EH (cell line): ENCODE measurements around the gene C4BPB.

ENCODE experiments used
- DNase-seq: peaks from one replicate; pipeline ENCODE4 v3.0.0-alpha.2; 2015; ENCODE audit warnings: low read depth

Gene C4BPB

DNA sequence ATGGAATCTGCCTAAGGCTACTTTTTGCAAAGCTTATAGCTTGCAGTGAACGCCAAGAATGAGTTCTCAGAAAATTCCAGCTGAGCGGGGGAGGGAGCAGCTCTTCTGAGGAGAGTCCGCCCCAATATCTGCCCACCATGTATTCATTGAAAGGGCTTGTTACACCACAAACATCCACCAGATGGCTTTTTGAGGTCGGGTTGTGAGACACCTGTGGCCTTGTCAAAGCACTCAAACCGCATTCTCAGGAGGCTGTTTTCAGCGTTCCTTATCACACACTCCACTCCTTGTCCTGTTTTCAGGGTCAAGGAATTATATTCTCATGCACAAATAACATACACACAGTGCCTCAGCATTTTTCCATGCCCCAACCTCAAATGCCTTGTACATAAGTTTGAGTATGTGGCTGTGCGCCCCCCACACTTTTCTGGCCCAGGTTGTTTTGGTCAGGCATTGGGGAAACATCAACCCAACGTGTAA lies 3.9 kb upstream of the C4BPB start:
- peak; percentile 60 for DNase-seq

DNA sequence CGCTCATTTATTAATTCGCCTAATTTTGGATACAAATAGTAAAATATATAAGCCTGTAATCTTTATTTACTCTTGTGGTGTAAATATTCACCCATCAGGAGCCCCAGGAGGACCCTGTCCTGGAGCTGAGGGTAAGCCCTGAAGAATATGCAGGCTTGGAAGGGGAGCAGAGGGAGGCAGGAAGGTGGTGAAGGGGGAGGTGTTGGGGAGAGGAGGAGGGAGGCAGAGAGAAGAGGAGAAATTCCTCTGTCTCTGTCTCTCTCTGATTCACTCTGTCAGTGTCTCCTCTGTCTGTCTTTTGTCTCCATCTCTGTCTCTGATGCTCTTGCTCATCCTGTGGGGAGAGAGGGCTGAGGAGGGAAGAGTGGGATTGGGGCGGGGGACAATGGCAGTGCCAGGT lies 2.8 kb upstream of the C4BPB start:
- no peak for DNase-seq

- DNase-seq = peak; percentile 29
Measured at GRCh38 chr1:207088161-207088560, 499 bp upstream of the C4BPB start.

- DNase-seq = no peak
Measured at GRCh38 chr1:207089627-207090355, 1.1 kb downstream of the C4BPB start.

DNA sequence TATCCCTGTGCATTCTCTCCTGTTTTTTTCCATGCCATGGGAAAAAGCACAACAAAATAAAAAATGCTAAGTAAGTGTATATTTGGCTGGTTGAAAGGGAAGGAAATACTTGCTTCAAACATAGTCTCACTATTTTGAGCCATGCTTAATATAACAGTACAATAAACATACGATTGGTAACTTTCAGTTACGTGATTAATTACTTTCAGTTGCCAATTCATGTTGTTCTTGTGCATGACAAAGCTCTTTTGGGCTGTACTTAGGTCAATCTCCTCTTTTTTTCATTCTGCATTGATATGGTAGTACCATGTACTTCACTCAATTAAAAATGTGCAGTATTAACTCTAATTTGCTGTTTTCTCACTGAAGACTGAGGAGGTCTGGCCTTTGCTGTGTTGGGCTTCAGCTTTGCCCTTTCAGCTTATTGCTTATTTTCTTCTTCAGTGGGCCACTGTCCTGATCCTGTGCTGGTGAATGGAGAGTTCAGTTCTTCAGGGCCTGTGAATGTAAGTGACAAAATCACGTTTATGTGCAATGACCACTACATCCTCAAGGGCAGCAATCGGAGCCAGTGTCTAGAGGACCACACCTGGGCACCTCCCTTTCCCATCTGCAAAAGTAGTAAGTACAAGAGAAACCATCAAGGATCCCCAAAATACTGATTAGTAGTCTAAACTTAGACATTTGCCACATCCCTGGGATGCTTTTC lies 2.7 kb downstream of the C4BPB start:
- DNase-seq = no peak

DNA sequence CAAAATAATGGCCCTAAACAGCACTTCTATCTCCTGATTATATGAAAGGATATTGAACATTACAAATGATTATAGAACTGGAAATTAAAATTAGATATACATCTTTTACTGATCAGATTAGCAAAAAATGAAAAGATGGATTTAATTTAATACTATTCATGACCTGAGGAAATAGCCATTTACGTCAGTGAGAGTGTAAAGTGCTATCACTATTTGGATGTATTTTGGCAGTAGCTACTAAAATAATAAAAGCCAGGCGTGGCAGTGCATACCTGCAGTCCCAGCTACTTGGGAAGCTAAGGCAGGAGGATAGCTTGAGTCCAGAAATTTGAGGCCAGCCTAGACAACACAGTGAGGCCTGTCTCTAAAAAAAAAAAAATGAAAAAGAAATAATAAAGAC lies 5.3 kb downstream of the C4BPB start:
- DNase-seq = no peak

- DNase-seq = no peak
Measured at GRCh38 chr1:207097871-207098324, 9.2 kb downstream of the C4BPB start.

DNA sequence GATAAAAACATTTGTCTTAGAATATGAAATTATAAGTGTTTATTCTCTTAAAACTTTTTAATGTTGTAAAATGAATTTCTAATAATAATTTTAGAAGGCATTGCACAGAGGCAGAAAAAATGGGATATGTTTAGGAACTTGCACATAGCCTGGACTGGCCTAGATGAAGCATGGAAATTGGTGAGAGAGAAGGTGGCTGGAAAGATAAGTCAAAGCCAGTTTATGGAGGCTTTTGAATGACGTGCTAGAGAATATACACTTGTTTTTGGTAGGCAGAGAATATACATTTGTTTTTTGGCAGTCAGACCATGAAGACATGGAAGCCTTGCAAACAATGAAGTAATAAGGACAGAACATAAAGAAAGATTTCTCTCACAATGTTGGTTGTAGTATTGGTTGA lies 13.1 kb downstream of the C4BPB start:
- no peak for DNase-seq

DNA sequence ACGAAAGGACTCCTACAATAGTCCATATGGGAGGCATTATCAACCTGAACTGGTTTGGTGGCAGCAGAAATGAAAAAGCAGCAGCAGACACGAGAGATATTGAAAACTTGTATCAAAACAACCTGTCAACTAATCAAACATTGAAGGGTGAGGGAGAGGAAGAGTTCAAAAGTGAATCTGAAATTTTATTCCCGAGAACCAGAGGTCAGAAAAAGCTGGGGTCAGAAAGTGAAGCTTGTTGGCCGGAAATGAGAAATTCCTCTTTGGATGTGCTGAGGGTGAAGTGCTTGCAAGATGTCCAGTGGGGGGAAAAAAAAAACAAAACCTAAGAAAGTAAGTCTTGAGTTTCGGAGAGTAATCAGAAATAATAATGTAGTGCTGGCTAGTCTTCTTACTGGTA lies 13.5 kb downstream of the C4BPB start:
- no peak for DNase-seq

GRCh38 chr1:207102659-207103058 lies 14.0 kb downstream of the C4BPB start:
- no peak for DNase-seq

GRCh38 chr1:207103892-207104373 lies 15.3 kb downstream of the C4BPB start, which contains the start of gene C4BPA:
C4BPA (plus strand) TSS chr1:207104233; CDS start chr1:207113026, 8,793 bp downstream.
- DNase-seq = no peak

DNA sequence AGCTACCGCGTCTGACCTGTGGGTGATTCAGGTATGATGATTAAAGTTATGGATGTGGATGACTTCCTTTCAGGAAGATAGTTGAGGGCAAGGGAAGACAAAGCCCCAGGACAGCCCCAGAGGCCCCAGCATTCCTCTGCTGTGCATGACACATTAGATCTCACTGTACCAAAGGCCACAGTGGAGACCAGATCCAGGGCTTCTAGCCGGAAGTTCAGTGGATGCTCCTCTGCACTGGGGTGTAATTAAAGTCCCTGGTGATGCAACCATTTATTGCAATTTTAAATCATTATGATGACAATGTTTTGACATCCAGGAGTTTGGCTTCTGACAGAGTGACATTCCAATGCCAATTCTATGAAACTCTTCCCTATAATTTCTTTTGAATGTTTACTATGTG lies 20.3 kb downstream of the C4BPB start:
- DNase-seq = no peak

DNA sequence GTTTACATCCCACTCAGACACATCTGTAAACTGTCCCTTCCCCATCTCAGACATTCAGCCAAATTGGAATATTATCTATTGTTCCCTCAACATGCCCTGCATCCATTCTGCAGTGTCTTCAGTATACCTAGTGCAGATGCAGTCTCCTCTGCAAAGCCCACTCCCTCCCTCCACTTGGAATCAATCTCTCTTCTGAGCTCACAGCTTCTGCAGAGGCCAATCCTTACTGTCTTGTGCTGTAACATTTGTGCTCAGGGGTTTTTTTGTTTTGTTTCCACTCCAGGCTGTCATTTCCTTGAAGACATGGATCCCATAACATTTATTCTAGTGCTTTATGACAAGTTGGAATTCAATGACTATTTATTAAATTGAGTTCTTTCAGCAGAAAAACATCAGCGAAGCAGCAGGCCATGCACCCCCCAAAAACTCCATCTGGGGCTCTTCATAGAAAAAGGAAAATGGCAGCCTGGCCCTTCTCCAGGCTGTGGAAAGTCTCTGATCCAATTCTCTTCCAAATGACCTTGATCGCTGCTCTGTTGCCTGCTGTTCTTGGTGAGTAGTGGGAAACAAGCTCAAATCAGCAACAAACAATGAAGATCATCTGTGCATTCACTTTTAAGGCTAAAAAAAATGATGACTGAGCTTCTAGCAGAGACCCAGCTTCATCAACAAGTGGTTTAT lies 24.1 kb downstream of the C4BPB start:
- no peak for DNase-seq

GRCh38 chr1:207115269-207115668 lies 26.6 kb downstream of the C4BPB start:
- no peak for DNase-seq

- no peak for DNase-seq
Measured at GRCh38 chr1:207124389-207124788, 35.7 kb downstream of the C4BPB start.

DNA sequence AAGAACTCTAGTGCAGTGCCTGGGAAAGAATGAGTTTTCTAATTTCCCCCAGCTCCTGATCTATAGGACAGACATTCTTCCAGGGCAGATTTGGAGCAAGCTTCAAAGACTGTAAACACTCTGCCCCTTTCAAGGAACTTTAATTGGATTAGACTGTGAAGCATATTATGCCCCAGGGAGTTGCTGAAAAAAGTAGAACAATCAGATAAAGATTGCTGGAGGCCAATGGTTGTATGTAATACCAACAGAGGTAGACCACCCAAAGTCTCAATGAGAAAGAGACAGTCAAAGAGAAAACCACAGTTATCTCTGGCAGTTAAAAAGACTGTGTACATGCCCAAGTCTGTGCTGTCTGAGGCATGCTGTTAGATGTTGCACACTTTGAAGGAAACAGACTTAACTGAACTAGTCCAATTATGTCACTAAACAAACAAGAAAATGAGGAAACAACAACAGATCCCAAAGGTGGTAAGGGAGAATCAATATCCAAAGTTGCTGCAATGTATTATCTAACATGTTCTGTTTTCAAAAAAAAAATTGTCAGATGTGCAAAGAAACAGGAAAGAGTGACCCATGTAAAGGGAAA lies 39.8 kb downstream of the C4BPB start:
- DNase-seq = no peak

- DNase-seq = no peak
Measured at GRCh38 chr1:207129053-207129452, 40.4 kb downstream of the C4BPB start.

DNA sequence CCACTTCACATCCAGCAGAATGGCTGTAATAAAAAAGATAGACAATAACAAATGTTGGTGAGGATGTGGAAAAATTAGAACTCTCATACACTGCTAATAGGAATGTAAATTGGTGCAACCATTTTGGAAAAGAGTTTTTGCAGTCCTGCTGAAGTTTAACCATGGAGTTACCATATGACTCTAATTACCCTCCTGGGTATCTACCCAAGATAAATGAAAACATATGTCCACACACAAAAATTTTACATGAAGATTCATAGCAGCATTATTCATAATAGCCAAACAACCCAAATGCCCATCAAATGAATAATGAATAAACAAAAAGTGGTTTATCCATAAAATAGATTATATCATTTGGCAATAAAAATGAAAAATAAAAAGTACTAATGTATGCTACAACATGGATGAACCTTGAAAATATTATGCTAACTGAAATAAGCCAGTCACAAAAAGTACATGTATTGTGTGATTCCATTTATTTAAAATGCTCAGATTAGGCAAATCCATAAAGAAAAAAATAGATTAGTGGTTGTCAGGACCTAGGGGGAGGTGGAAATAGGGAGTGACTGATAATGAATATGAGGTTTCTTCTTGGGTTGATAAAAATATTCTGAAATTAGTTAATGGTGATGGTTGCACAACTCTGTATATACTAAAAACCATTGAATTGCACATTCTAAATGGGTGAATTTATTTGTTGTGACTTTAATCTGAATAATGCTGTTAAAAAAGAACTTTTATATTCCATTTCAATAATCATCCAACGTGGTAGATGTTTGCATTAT lies 41.8 kb downstream of the C4BPB start:
- no peak for DNase-seq

- no peak for DNase-seq
Measured at GRCh38 chr1:207131163-207131562, 42.5 kb downstream of the C4BPB start.

DNA sequence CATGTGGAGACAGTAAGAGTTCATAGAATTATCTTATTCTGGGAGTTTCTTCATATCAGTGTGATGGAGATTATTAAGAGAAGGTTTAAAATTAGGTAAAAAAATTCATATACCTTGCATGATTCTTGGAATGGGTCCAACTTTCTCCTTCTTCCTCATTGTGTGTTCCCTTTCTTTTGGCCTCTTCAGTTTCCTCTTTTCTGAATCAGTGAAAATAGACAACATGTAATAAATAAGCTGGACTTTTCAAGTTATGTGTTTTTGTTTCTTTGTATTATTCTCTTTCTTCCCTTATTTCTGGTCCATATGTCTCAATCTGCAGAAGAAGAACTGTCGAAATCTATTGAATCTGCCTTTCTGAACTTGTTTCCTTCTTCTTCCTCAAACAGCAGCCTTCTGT lies 45.9 kb downstream of the C4BPB start:
- DNase-seq = no peak

GRCh38 chr1:207139616-207140015 lies 51.0 kb downstream of the C4BPB start:
- DNase-seq = no peak

GRCh38 chr1:207140536-207140935 lies 51.9 kb downstream of the C4BPB start:
- DNase-seq = no peak
